ENCODE data around the gene PRICKLE4.

Gene PRICKLE4

DNA sequence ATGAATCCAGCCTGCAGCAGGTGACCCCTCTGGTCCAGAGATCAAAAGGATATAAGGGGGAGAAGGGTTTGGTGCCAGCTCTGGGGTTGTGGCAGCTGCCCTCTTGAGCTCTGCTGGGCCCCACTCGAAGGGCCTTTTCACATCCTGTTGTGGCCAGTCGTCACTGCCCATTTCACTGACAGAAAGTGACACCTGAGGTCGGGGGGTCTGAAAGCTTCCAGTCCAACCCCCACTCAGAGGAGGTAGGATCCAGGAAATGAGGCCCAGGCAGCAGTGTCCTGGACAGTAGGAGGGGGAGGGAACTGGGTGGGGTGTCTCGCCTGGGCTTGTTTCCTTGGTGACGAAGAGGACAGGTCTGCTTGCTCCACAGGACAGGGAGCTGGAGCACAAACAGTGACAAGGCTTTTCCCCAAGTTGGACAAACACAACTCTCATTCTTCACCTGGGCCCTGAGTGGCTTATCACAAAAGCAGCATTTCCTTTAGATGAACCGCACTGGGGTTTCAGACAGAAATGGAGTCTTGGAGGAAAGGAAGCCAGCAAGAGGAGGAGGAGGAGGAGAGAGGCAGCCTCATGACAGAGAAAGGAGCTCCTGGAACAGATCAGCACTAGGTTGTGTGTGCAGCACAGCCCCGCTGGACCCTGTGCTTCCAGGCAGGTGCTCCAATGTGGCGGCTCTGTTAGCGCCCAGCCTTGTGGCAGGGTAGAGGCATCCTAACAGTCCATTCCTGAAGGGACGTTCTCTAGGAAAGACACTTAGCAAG, 11.9 kb upstream of the PRICKLE4 start:
- Histone ChIP-seq H3K27ac (no peak overlapping the region), H3K27me3 (replicated peaks) (no peaks in the 10 kb centered on the region), H3K36me3 (replicated peaks) (peaks cover 9% of the 10 kb centered on the region), H3K4me3 (ENCODE audit: low read depth, low read length) (no peak overlapping the region)
- in situ Hi-C loops (cut with HindIII; ENCODE audit: low pct_ligation_motif_present, low sequenced_read_pairs) = no loop called here
- DNase-seq = no peak
- no peak for TF ChIP-seq CTCF (IDR thresholded peaks at IDR 0.05; ENCODE audit: low read depth, low read length, missing control alignments)

- no peak overlapping the region for H3K27ac ChIP-seq
- no peak for TF ChIP-seq CTCF (IDR thresholded peaks at IDR 0.05; ENCODE audit: low read depth, low read length, missing control alignments)
- H3K36me3 ChIP-seq (replicated peaks) = peaks cover 9% of the 10 kb centered on the region
- no peak for DNase-seq
- no peaks in the 10 kb centered on the region for H3K27me3 ChIP-seq (replicated peaks)
- in situ Hi-C loops (cut with HindIII; ENCODE audit: low pct_ligation_motif_present, low sequenced_read_pairs) = no loop called here
- H3K4me3 ChIP-seq (ENCODE audit: low read depth, low read length) = no peak overlapping the region
Observed at GRCh38 chr6:41769376-41769775, 11.2 kb upstream of the PRICKLE4 start.

DNA sequence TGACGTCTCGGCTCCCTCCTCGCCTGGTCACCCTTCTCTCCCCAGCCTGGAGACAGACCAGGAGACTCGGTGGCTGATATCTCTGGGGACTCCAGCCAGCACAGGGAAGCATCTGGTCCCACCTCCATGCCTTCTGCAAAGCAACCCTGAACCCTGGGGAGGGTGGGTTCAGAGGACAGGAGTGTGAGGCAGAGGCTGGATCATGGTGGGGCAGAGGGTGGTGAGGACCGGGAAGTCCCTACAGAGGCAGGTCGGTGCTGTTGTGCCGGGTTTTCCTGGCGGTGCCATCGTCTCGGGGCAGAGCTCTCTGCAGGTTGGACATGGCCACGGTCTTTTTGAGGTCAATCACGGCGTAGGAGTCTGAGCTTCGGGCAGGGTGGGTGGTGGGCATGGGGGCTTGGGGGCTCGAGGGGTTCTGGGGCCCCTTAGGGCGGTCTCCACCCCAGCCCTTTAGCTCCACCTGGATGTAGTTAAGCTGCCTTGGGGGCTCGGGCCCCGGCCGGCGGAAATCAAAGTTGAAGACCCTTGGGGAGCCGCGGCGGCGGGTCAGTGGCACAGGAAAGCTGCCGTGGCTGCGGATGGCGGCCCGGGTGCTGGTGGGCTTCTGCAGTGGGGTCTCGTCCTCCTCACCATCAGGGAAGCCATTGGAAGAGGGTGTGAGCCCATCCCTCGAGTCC, 10.1 kb upstream of the PRICKLE4 start:
- no peak for TF ChIP-seq CTCF (IDR thresholded peaks at IDR 0.05; ENCODE audit: low read depth, low read length, missing control alignments)
- in situ Hi-C loops (cut with HindIII; ENCODE audit: low pct_ligation_motif_present, low sequenced_read_pairs) = no loop called here
- Histone ChIP-seq H3K36me3 (replicated peaks) (peaks cover 13% of the 10 kb centered on the region), H3K27me3 (replicated peaks) (no peaks in the 10 kb centered on the region), H3K27ac (no peak overlapping the region), H3K4me3 (ENCODE audit: low read depth, low read length) (no peak overlapping the region)
- DNase-seq = no peak

GRCh38 chr6:41771058-41771983, 9.3 kb upstream of the PRICKLE4 start:
- in situ Hi-C loops (cut with HindIII; ENCODE audit: low pct_ligation_motif_present, low sequenced_read_pairs) = no loop called here
- H3K4me3 ChIP-seq (ENCODE audit: low read depth, low read length) = no peak overlapping the region
- no peak overlapping the region for H3K27ac ChIP-seq
- no peak for TF ChIP-seq CTCF (IDR thresholded peaks at IDR 0.05; ENCODE audit: low read depth, low read length, missing control alignments)
- no peaks in the 10 kb centered on the region for H3K27me3 ChIP-seq (replicated peaks)
- peaks cover 14% of the 10 kb centered on the region for H3K36me3 ChIP-seq (replicated peaks)
- DNase-seq = no peak

DNA sequence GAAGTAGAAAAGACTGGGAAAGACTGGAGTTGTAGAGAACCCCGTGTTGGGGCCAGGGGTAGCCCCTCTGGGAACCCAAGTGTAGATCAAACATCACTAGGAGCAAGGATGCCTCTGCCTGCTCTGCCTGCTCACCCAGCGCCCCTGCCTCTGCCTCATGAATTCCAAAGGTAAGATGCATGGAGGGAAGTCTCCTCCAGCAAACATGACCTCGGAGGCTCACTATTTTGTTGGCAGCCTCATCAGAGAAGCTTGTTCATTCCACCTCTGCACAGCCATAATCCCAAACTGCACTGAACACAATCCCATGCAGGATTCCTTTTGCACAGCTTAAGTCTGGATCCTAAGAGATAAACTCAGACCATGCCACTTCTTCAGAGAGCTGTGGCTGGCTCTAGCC, 5.7 kb upstream of the PRICKLE4 start:
- no peak overlapping the region for H3K4me3 ChIP-seq (ENCODE audit: low read depth, low read length)
- no peaks in the 10 kb centered on the region for H3K27me3 ChIP-seq (replicated peaks)
- peaks cover 14% of the 10 kb centered on the region for H3K36me3 ChIP-seq (replicated peaks)
- in situ Hi-C loops (cut with HindIII; ENCODE audit: low pct_ligation_motif_present, low sequenced_read_pairs) = loop anchor here (25.0 kb wide), 1 partner anchor 262 kb away; no protein-coding TSS in a partner anchor
- TF ChIP-seq CTCF (IDR thresholded peaks at IDR 0.05; ENCODE audit: low read depth, low read length, missing control alignments) = no peak
- no peak overlapping the region for H3K27ac ChIP-seq
- no peak for DNase-seq
